DOHH2 (cell line): Measurements from ENCODE around the gene DGKB.

Experiments used
- CTCF ChIP-seq: fragments of 200-600 bp; sonication (generic); IDR thresholded peaks from one replicate; pipeline ENCODE4 v1.5.1; 2014; ENCODE audit warnings: antibody characterized with exemption, mild to moderate bottlenecking, low read depth, low read length; ENCODE audit not compliant: poor library complexity, severe bottlenecking
- EZH2phosphoT487 ChIP-seq: fragments of 200-600 bp; sonication (generic); IDR thresholded peaks from 2 replicates; pipeline ENCODE4 v1.6.1; 2017; ENCODE audit warnings: borderline replicate concordance, mild to moderate bottlenecking, antibody characterized with exemption, low read length, moderate library complexity, mixed read lengths

- TF ChIP-seq CTCF (no peak), EZH2phosphoT487 (no peak)
These were observed 668.6 kb downstream of the DGKB start for GRCh38 chr7:14233868-14234369.
